GM18498 (cell line): Measurements from ENCODE around the gene DPT.

Experiments
- ATAC-seq: cut with Tn5 transposase; IDR thresholded peaks from one replicate; pipeline ENCODE4 v1.9.1; 2021; ENCODE audit warnings: mild to moderate bottlenecking, moderate library complexity; ENCODE audit not compliant: unreplicated experiment

The DPT gene

GRCh38 chr1:168706391-168706992, 22.5 kb downstream of the DPT start:
- no peak for ATAC-seq

- ATAC-seq = no peak
Measured at GRCh38 chr1:168700575-168701268, 28.3 kb downstream of the DPT start.

DNA sequence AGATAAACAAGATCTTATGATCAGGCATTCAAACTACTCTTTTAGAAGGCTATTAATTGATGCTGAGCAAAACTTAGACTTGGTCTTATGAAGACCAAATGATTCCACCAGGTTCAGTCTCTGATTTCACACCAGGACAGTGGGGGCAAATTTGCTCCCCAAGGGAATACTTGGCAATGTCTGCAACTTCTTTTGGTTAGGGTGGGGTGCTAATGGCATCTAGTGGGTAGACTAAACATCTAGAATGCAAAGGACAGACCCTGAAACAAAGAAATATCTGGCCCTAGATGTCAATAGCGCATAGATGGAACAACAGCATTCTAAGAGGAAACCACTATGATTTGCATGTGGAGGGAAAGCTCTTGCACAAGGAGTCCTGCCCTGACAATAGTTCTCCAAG, 30.6 kb downstream of the DPT start:
- ATAC-seq = no peak

- no peak for ATAC-seq
Measured at GRCh38 chr1:168697356-168698126, 31.5 kb downstream of the DPT start.

DNA sequence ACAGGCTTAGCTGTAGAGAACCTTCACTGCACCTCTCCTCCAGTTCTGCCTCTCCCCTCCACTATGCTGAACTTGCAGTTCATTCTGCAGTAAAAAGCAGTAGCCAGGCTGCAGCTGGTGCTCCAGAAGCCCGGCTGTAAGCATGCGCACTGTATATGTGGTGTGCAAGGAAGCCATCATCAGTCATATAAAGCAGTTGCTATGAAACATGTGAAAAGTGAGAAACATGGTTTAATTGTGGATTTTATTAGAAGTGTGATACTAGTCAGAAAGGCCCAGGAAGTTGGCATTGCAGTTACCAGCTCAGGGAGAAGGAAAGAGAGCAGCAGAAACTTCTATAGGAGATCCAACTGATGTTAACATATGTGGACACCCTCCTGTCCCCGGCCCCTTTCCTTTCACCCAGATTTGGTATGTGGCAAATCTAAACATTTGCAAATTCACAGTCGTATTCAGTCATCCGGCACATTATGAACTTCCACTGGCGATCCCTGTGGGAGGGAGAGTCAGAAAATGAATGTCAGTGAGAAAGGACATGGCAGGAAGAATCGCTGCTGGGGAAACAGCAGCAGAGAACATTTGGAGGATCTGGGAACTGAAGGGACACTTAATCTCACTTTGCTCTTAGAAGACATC, 32.8 kb downstream of the DPT start:
- no peak for ATAC-seq

GRCh38 chr1:168693872-168694238, 35.2 kb downstream of the DPT start:
- ATAC-seq = no peak

- no peak for ATAC-seq
Measured at GRCh38 chr1:168693197-168693871, 35.7 kb downstream of the DPT start.

- no peak for ATAC-seq
Measured at GRCh38 chr1:168692472-168692871, 36.5 kb downstream of the DPT start.

DNA sequence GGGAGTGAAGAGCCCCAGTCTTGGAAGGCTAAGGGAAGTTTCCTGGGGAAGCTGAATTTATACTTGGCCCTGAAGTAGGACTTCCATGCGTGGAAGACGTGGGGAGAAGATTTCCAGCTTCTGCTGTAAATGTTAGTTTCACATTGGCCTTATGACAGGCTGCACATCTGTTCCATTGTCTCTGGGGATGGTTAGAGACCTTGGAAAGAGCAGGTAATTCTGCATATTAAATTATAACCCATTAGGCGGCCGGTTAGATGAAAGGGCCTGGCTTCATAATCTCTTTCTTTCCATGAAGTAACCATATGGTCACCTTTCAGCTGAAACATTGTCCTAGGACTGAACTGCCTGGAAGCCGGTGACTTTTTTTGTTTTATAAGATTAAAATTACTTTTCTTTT, 37.5 kb downstream of the DPT start:
- no peak for ATAC-seq

DNA sequence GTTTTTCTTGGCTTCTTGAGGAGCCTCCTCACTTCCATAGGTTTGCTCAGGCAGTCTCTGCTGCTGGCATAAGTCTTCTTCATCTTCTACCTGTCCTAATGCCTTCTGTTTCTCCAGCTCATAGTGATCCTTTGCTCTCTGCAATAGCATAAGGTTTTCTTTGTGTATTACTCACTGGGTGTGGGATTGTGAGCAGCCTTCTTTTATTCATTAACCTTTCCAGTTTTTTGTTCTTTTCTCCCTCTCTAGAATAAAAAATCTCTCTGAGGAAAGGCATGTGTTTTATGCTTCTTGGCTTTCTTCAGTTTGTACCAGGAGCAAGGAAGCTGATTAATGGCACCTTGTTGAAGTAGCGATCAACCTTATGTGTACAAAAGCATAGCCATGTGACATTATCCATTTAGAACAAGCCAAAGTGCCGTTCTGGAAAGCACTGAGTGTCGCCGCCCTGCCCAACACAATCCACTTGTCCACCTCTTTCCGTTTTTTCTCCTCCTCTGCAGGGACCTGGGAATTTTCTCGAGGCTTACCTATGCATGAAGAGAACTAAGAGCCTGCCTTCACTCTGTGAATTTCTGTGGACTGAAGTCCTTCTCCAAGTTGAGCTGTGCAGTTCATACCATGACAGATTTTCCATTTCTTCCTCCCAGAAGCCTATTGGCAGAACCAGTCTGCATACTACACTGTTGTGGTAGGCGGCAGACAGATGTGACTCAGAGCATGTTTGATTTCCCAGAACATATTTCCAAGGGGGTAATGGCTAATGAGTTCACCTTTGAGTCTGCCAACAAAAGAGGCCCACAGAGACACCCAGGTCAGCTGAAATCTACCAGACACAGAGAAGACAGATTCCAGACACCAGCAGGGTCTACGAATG, 39.0 kb downstream of the DPT start:
- ATAC-seq = no peak

- no peak for ATAC-seq
Measured at GRCh38 chr1:168689327-168689657, 39.7 kb downstream of the DPT start.

- no peak for ATAC-seq
Measured at GRCh38 chr1:168688644-168689326, 40.2 kb downstream of the DPT start.

GRCh38 chr1:168687816-168688215, 41.2 kb downstream of the DPT start:
- ATAC-seq = no peak

DNA sequence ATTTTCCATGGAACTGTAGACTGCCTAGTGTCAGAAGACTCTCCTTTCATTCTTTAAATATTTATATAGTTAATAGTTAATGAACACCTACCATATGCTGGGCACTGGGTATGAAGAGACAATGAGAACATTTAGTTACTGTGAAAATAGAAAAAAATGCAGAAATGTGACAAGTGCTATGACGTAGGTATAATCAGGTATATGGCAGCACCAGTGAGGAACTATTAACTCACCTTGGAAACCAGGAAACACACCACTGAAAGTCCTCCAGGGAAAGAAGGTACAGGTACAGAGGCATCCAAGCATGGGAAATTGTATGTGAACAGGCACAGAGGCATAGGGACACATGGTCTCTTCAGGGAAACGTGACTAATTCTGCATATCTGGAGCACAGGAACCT, 42.3 kb downstream of the DPT start:
- no peak for ATAC-seq

- no peak for ATAC-seq
Measured at GRCh38 chr1:168683871-168684270, 45.1 kb downstream of the DPT start.

DNA sequence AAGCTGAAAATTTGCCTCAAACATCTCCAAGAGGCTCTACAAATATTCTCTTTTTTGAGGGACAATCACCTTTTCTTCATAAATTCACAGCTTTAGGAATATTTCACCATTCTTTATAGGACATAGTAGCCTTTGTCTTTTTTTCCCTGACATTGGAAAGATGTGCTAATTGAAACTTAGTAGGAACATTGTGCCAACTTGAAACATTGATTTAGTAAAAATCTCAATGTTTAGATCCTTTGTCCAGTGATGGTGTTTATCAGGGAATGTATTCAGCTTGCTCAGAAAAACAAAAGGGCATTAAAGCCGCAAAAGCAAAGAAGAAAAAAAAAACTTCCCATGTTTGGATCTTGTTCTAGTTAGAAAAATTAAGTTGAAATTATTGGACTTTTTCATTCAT, 52.1 kb downstream of the DPT start:
- ATAC-seq = no peak

GRCh38 chr1:168676029-168676812, 52.8 kb downstream of the DPT start:
- ATAC-seq = no peak

GRCh38 chr1:168673974-168674683, 54.9 kb downstream of the DPT start:
- ATAC-seq = no peak
